Endothelial cell (in vitro differentiated cells): ENCODE data around the gene CLN6. TPM values are rescaled to one million over a fixed set of nuclear protein-coding genes. Genes with fewer than 3 reads are reported as not detected.
A peak's percentile ranks its signal among the peaks of the same experiment; 100 is the strongest.

Experiments
- DNase-seq: peaks from one replicate; pipeline ENCODE4 v3.0.0; 2021; ENCODE audit warnings: low spot score
- H3K27ac Mint-ChIP-seq: one replicate; pipeline ENCODE4 v1.8.0; 2021; ENCODE audit warnings: mixed read lengths, inconsistent platforms; ENCODE audit not compliant: unreplicated experiment
- H3K27me3 Mint-ChIP-seq: one replicate; pipeline ENCODE4 v1.8.0; 2021; ENCODE audit warnings: mild to moderate bottlenecking, moderate library complexity, mixed read lengths, inconsistent platforms; ENCODE audit not compliant: unreplicated experiment
- H3K36me3 Mint-ChIP-seq: one replicate; pipeline ENCODE4 v1.8.0; 2021; ENCODE audit warnings: mild to moderate bottlenecking, low read depth, mixed read lengths, inconsistent platforms; ENCODE audit not compliant: unreplicated experiment
- H3K4me1 Mint-ChIP-seq: one replicate; pipeline ENCODE4 v1.8.0; 2021; ENCODE audit warnings: mild to moderate bottlenecking, mixed read lengths, inconsistent platforms; ENCODE audit not compliant: unreplicated experiment
- H3K4me3 Mint-ChIP-seq: one replicate; pipeline ENCODE4 v1.8.0; 2021; ENCODE audit warnings: mild to moderate bottlenecking, mixed read lengths, inconsistent platforms; ENCODE audit not compliant: unreplicated experiment
- H3K9me3 Mint-ChIP-seq: one replicate; pipeline ENCODE4 v1.8.0; 2021; ENCODE audit warnings: mixed read lengths, inconsistent platforms; ENCODE audit not compliant: unreplicated experiment
- total RNA-seq: library from RNA; stranded (reverse); fragmentation: NEBNext Ultra II Directional; extraction: Animal tissue kit (Norgen Biotek cat#: 25700); gene quantifications from one replicate; pipeline ENCODE4 v1.2.1, GENCODE V29; 2021; ENCODE audit not compliant: unreplicated experiment
- TF ChIP-seq, protein P1 (sequence below): fragments of 200-600 bp; sonication (generic); IDR thresholded peaks from one replicate; pipeline ENCODE4 v1.5.0; 2021; ENCODE audit warnings: antibody characterized with exemption; ENCODE audit not compliant: unreplicated experiment

Gene CLN6
- total RNA-seq, 1 donor from 2014 or later: 42.1 TPM

DNA sequence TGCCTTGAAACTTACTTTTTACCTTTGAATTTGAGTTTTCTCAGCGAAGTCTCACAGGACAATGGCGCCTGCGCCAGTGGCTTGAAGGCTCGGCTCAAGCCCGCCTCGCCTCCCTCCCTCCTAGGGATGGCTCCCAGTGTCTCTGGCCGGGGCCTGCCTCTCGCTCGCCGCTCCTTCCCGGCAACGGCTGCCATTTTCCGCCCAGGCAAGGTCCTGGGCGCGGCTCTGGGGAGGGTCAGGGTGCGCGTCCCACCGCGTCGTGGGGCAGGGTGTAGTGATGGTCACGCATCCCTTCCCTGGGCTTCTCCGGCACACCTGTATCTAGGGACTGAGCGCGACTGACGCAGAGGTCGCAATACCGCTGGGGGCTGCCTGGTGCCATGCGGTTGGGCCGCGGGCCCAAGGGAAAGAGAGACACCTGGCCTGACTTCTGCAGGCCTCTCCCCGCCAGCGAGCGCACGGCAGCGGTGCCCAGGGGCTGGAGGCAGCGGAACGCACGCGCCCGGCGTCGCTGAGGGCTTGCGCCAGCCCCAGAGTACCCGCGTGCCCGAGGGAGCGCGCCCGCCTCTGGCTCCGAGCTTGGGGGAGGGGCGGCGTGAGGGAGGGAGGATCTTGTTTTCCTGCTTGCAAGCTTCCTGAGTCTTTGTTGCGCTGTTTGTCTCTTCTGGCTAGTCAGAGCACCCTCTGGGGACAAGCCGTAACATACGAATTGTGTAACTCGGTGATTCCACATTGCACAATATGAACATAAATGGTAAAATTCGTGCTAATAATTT lies 27.3 kb upstream of the CLN6 start:
- peak; percentile 93 for DNase-seq
- Mint-ChIP-seq H3K36me3 (no peaks in the 10 kb centered on the region), H3K4me3 (peak overlapping the region; percentile 78), H3K27ac (no peak overlapping the region), H3K27me3 (no peaks in the 10 kb centered on the region), H3K9me3 (no peaks in the 10 kb centered on the region), H3K4me1 (no peaks in the 10 kb centered on the region)
- TF ChIP-seq, protein P1, sequence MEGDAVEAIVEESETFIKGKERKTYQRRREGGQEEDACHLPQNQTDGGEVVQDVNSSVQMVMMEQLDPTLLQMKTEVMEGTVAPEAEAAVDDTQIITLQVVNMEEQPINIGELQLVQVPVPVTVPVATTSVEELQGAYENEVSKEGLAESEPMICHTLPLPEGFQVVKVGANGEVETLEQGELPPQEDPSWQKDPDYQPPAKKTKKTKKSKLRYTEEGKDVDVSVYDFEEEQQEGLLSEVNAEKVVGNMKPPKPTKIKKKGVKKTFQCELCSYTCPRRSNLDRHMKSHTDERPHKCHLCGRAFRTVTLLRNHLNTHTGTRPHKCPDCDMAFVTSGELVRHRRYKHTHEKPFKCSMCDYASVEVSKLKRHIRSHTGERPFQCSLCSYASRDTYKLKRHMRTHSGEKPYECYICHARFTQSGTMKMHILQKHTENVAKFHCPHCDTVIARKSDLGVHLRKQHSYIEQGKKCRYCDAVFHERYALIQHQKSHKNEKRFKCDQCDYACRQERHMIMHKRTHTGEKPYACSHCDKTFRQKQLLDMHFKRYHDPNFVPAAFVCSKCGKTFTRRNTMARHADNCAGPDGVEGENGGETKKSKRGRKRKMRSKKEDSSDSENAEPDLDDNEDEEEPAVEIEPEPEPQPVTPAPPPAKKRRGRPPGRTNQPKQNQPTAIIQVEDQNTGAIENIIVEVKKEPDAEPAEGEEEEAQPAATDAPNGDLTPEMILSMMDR: no peak

DNA sequence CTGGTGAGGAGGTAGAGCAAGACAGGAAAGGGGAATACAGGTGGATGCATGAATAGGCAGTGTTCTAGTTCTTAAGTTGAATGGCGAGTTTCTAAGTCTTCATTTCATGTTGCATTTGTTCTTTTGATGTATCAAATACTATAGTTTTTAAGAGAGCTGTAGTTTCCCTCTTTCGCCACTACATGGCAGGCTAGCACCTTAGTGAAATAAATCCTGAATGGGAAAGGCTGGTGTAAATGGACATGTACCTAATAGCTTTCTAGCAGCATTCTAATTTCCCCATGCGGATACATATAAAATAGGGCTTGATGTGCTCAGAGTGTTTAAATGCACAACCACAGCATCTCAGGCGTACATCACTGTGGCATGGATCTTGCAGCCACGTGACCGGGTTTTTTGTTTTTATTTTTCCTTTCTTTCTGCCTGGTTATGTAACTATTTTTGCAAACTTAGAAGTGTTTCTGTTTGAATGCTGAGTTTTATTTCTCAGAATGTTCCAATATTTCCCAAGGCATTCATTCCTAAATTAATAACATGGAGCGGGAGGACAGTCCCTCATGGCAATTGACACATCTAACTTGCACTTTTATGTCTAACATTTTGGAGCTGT lies 23.5 kb upstream of the CLN6 start:
- peak; percentile 38 for DNase-seq
- H3K36me3 Mint-ChIP-seq: no peaks in the 10 kb centered on the region
- H3K9me3 Mint-ChIP-seq: no peaks in the 10 kb centered on the region
- no peak overlapping the region for H3K4me3 Mint-ChIP-seq
- H3K27ac Mint-ChIP-seq: no peak overlapping the region
- H3K4me1 Mint-ChIP-seq: no peaks in the 10 kb centered on the region
- TF ChIP-seq, protein P1: peak; percentile 79
- H3K27me3 Mint-ChIP-seq: no peaks in the 10 kb centered on the region

DNA sequence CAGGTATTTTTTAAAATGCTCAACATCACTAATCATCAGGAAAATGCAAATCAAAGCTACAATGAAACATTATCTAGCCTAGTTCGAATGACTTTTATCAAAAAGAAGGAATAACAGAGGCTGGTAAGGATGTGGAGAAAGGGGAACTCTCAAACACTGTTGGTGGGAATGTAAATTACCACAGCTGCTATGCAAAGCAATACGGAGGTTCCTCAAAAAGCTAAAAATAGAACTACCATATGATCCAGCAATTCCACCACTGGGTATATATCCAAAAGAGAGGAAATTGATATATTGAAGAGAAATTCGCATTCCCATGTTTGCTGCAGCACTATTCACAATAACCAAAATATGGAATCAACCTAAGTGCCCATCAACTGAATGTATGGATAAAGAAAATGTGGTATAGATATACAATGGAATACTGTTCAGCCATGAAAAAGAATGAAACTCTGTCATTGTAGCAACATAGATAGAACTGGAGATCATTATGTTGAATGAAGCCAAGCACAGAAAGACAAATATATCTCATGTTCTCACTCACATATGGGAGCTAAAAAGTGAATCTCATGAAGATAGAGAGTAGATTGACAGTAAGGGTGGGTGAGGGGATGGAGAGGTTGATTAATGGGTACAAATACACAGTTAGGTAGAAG lies 19.7 kb upstream of the CLN6 start:
- Mint-ChIP-seq H3K36me3 (no peaks in the 10 kb centered on the region), H3K4me1 (no peaks in the 10 kb centered on the region), H3K27me3 (no peaks in the 10 kb centered on the region), H3K9me3 (no peaks in the 10 kb centered on the region), H3K4me3 (no peak overlapping the region), H3K27ac (no peak overlapping the region)
- TF ChIP-seq, protein P1: no peak
- no peak for DNase-seq

DNA sequence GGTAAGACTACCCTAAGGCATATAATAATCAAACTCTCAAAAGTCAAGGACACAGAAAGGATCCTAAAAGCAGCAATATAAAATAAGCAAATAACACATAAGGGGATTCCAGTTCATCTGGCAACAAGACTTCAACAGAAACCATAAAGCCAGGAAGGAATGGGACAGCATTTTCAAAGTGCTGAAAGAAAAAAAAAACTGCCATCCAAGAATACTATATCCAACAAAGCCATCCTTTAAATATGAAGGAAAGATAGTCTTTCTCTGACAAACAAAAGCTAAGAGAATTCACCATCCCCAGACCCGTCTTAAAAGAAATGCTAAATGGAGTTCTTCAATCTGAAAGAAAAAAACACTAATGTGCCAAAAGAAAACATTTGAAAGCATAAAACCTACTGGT lies 14.7 kb upstream of the CLN6 start:
- Mint-ChIP-seq H3K27me3 (no peaks in the 10 kb centered on the region), H3K27ac (no peak overlapping the region), H3K4me1 (peaks cover 11% of the 10 kb centered on the region)

More for the DNA sequence above, 14.7 kb upstream of the CLN6 start:
- Mint-ChIP-seq H3K4me3 (no peak overlapping the region), H3K9me3 (no peaks in the 10 kb centered on the region), H3K36me3 (no peaks in the 10 kb centered on the region)
- no peak for DNase-seq
- TF ChIP-seq, protein P1: no peak
